Measurements from ENCODE around the gene BCS1L. TPM values are rescaled to one million over a fixed set of nuclear protein-coding genes. Genes with fewer than 3 reads are reported as not detected.
"Not testable (repeated sequence)": the region's sequence is repeated elsewhere in the genome, so short reads cannot be mapped to it uniquely, and the experiment has no call there.

Gene BCS1L
- total and polyA plus RNA-seq, 4 donors: 21.4 to 45.2 (median 35.2) TPM

DNA sequence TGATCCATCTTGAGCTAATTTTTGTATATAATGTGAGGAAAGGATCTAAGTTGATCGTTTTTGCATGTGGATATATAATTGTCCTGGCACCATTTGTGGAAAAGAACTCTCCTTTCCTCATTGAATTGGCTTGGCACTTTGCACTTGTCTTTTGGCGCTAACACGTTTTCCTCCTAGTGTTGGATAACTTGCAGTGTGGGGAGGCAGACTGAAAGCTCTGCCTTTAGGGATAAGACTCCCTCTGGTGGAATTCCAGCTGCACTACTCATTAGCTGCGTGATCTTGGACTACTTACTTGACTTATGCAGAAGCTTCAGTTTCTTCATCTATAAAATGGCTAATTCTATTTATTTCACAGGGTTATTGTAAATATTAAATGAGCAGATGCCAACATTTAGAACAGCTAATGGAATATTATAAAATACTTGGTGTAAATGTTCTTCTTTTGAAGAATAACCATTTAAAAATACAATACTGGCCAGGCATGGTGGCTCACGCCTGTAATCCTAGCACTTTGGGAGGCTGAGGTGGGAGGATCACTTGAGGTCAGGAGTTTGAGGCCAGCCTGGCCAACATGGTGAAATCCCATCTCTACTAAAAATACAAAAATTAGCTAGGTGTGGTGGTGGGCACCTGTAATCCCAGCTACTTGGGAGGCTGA lies 28.0 kb downstream of the BCS1L start:
- H3K9ac ChIP-seq (ENCODE audit: insufficient read depth in 1 of 2, low read length in 2 of 2); ATAC-seq (ENCODE audit: insufficient read depth, low FRiP score); H3K27me3 ChIP-seq (ENCODE audit: control insufficient read depth in 3 of 3, insufficient read depth in 3 of 3, low read length in 2 of 3); H3K4me1 ChIP-seq (ENCODE audit: control insufficient read depth in 5 of 5, insufficient read depth in 5 of 5, low read length in 5 of 5); H3K27ac ChIP-seq (ENCODE audit: low read depth in 1 of 2, low read length in 1 of 2); H3K4me3 ChIP-seq; H3K9me3 ChIP-seq (ENCODE audit: control insufficient read depth in 4 of 4, insufficient read depth in 3 of 4, low read length in 3 of 4): not testable (repeated sequence)
- TF ChIP-seq, protein P1, sequence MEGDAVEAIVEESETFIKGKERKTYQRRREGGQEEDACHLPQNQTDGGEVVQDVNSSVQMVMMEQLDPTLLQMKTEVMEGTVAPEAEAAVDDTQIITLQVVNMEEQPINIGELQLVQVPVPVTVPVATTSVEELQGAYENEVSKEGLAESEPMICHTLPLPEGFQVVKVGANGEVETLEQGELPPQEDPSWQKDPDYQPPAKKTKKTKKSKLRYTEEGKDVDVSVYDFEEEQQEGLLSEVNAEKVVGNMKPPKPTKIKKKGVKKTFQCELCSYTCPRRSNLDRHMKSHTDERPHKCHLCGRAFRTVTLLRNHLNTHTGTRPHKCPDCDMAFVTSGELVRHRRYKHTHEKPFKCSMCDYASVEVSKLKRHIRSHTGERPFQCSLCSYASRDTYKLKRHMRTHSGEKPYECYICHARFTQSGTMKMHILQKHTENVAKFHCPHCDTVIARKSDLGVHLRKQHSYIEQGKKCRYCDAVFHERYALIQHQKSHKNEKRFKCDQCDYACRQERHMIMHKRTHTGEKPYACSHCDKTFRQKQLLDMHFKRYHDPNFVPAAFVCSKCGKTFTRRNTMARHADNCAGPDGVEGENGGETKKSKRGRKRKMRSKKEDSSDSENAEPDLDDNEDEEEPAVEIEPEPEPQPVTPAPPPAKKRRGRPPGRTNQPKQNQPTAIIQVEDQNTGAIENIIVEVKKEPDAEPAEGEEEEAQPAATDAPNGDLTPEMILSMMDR (IDR thresholded peaks at IDR 0.05; ENCODE audit: control extremely low read depth, extremely low read depth): peak; percentile 55
- peak; percentile 51 to 82 (median 73) for DNase-seq
- 23% methylated on average over 5 of the region's 5 CpGs for WGBS, 2 donors
- peaks cover 7 to 34% (median 12%) of the 10 kb centered on the region in 4 donors for H3K36me3 ChIP-seq (ENCODE audit: control insufficient read depth in 4 of 4, insufficient read depth in 4 of 4, low read length in 4 of 4)

DNA sequence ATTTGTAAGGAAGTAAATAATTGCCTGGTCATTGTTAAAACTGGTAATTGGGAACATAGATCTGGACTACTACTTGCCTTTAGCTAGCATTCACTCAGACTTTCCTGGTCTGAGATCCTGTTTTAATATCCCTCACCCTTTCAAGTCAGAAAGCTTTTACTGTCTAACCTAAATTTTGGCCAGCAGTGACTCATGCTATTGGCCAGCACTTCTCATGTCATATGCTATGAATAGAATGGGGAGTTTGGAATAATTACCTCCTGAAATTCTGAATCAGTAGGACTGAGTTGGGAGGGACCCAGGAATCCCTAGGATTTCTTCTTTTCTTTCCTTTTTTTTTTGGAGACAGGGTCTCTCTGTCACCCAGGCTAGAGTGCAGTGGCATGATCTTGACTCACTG lies 31.8 kb downstream of the BCS1L start:
- ATAC-seq (ENCODE audit: insufficient read depth, low FRiP score): no peak
- Histone ChIP-seq H3K4me1 (ENCODE audit: control insufficient read depth in 5 of 5, insufficient read depth in 5 of 5, low read length in 5 of 5) (peaks cover 0 to 2% (median 0%) of the 10 kb centered on the region in 5 donors), H3K27ac (ENCODE audit: low read depth in 1 of 2, low read length in 1 of 2) (no peak overlapping the region), H3K9ac (ENCODE audit: insufficient read depth in 1 of 2, low read length in 2 of 2) (no peak overlapping the region), H3K36me3 (ENCODE audit: control insufficient read depth in 4 of 4, insufficient read depth in 4 of 4, low read length in 4 of 4) (peaks cover 3 to 39% (median 24%) of the 10 kb centered on the region in 4 donors), H3K9me3 (ENCODE audit: control insufficient read depth in 4 of 4, insufficient read depth in 3 of 4, low read length in 3 of 4) (no peaks in the 10 kb centered on the region), H3K4me3 (no peak overlapping the region), H3K27me3 (ENCODE audit: control insufficient read depth in 3 of 3, insufficient read depth in 3 of 3, low read length in 2 of 3) (no peaks in the 10 kb centered on the region)
- DNase-seq: no peak
- TF ChIP-seq, protein P1 (IDR thresholded peaks at IDR 0.05; ENCODE audit: control extremely low read depth, extremely low read depth): no peak

DNA sequence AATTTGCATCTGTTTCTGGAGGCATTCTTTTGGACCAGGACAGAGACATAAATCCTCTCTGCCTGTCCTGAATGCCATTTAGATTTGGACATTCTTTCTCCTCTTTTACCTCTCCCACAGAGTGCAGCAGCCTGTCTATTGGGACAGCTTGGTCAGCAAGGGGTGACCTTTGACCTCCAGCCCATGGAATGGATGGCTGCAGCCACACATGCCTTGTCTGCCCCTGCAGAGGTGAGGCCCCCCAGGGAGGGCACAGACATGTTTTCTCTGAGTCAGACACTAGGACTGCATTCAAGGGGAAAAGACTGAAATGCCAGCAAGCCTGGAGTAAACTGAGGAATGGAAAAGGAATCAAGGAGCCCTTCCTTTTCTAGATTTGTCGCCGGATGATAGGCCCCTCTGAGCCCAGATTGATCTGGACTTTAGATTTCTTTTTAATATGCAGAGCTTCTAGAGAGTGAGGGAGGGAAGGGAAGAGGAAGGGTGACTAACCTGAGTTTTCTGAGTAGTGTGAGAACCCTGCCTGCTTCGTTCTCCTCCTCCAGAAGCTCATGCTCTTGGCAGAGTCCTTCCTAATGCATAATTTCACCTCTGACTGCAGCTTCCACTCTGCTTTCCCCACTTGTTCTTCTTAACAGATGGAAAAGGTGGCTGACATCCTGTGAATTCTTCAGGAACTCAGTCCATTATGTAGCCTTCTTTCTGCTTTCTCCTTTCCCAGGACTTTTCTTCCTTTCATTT lies 35.1 kb downstream of the BCS1L start:
- Histone ChIP-seq H3K9me3 (ENCODE audit: control insufficient read depth in 4 of 4, insufficient read depth in 3 of 4, low read length in 3 of 4) (no peaks in the 10 kb centered on the region), H3K27ac (ENCODE audit: low read depth in 1 of 2, low read length in 1 of 2) (no peak overlapping the region), H3K4me3 (no peak overlapping the region), H3K36me3 (ENCODE audit: control insufficient read depth in 4 of 4, insufficient read depth in 4 of 4, low read length in 4 of 4) (peaks cover 5 to 50% (median 43%) of the 10 kb centered on the region in 4 donors), H3K9ac (ENCODE audit: insufficient read depth in 1 of 2, low read length in 2 of 2) (no peak overlapping the region), H3K4me1 (ENCODE audit: control insufficient read depth in 5 of 5, insufficient read depth in 5 of 5, low read length in 5 of 5) (no peaks in the 10 kb centered on the region), H3K27me3 (ENCODE audit: control insufficient read depth in 3 of 3, insufficient read depth in 3 of 3, low read length in 2 of 3) (no peaks in the 10 kb centered on the region)
- ATAC-seq (ENCODE audit: insufficient read depth, low FRiP score) (no peak), DNase-seq (no peak)
- TF ChIP-seq, protein P1 (IDR thresholded peaks at IDR 0.05; ENCODE audit: control extremely low read depth, extremely low read depth): no peak
- WGBS, 2 donors: 93 to 94% methylated on average over 3 of the region's 3 CpGs
